ENCODE measurements around the gene GALNTL6.

The GALNTL6 gene

DNA sequence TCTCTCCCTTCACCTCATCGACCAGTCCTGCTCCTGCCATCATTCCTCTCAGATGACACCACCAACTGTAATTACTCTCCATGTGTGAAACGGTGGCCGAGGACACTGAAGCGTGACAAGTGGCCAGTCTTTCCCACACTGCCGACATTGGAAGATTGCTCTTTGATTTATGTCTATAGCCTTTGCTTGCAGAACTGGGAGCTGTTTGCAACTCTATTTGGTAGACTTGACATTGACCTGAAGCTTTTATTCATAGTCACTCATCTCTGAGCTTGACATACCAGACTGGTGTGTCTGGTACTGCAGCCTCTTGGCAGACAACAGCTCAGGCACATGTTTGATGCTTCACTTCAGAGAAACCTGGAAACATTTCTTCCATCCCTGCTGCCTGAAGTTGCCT is 1233.6 kb downstream of the GALNTL6 start:
- Histone ChIP-seq H3K4me3 (ENCODE audit: insufficient read depth, low read length, poor library complexity, severe bottlenecking) (no peak overlapping the region), H3K4me2 (ENCODE audit: low read depth, low read length, poor library complexity, severe bottlenecking) (no peak overlapping the region), H3K27me3 (ENCODE audit: low read length) (no peaks in the 10 kb centered on the region), H3K9me3 (ENCODE audit: insufficient read depth, low read length) (no peaks in the 10 kb centered on the region), H3K79me2 (ENCODE audit: insufficient read depth, low read length) (no peaks in the 10 kb centered on the region), H3K36me3 (ENCODE audit: low read length) (no peaks in the 10 kb centered on the region), H3K9ac (ENCODE audit: low read length) (no peak overlapping the region), H3K27ac (ENCODE audit: low read depth, low read length) (no peak overlapping the region), H4K20me1 (ENCODE audit: low read depth, low read length) (no peaks in the 10 kb centered on the region), H3K9me2 (replicated peaks; ENCODE audit: insufficient read depth, low read length) (no peaks in the 10 kb centered on the region), H3F3A (ENCODE audit: insufficient read depth) (no peaks in the 10 kb centered on the region), H2AFZ (ENCODE audit: low read depth, low read length, severe bottlenecking) (no peak overlapping the region)
- TF ChIP-seq, protein P1, sequence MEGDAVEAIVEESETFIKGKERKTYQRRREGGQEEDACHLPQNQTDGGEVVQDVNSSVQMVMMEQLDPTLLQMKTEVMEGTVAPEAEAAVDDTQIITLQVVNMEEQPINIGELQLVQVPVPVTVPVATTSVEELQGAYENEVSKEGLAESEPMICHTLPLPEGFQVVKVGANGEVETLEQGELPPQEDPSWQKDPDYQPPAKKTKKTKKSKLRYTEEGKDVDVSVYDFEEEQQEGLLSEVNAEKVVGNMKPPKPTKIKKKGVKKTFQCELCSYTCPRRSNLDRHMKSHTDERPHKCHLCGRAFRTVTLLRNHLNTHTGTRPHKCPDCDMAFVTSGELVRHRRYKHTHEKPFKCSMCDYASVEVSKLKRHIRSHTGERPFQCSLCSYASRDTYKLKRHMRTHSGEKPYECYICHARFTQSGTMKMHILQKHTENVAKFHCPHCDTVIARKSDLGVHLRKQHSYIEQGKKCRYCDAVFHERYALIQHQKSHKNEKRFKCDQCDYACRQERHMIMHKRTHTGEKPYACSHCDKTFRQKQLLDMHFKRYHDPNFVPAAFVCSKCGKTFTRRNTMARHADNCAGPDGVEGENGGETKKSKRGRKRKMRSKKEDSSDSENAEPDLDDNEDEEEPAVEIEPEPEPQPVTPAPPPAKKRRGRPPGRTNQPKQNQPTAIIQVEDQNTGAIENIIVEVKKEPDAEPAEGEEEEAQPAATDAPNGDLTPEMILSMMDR (IDR thresholded peaks at IDR 0.05; ENCODE audit: insufficient read depth, low read length, poor library complexity, severe bottlenecking): no peak
- no peak for TF ChIP-seq EZH2phosphoT487 (conservative IDR thresholded peaks at IDR 0.05; ENCODE audit: low read length)

DNA sequence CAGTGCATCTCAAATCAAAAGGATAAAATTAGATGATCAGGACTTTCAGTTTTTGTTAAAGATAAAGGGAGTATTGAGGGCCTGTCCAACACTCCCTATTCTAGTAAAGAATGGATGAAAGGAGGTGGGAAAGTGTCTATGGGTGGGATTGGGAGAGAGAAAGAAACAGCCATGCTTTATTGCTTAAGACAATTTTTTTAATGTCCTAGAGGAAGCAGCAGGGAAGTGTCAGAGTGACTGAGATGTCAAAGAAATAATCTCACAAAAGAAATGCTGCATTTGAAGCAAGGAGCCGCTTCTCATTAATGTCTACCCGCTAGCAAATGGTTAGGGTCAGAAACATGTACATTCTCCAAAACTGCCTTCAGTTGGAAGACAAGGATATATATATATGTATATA is 1238.0 kb downstream of the GALNTL6 start:
- Histone ChIP-seq H3K27ac (ENCODE audit: low read depth, low read length) (no peak overlapping the region), H3K4me3 (ENCODE audit: insufficient read depth, low read length, poor library complexity, severe bottlenecking) (no peak overlapping the region), H2AFZ (ENCODE audit: low read depth, low read length, severe bottlenecking) (no peak overlapping the region), H3K9ac (ENCODE audit: low read length) (no peak overlapping the region), H3K4me2 (ENCODE audit: low read depth, low read length, poor library complexity, severe bottlenecking) (no peak overlapping the region), H3F3A (ENCODE audit: insufficient read depth) (no peaks in the 10 kb centered on the region), H3K36me3 (ENCODE audit: low read length) (no peaks in the 10 kb centered on the region), H3K79me2 (ENCODE audit: insufficient read depth, low read length) (no peaks in the 10 kb centered on the region), H3K9me2 (replicated peaks; ENCODE audit: insufficient read depth, low read length) (no peaks in the 10 kb centered on the region), H3K9me3 (ENCODE audit: insufficient read depth, low read length) (no peaks in the 10 kb centered on the region), H3K27me3 (ENCODE audit: low read length) (no peaks in the 10 kb centered on the region), H4K20me1 (ENCODE audit: low read depth, low read length) (no peaks in the 10 kb centered on the region)
- TF ChIP-seq EZH2phosphoT487 (conservative IDR thresholded peaks at IDR 0.05; ENCODE audit: low read length): no peak
- TF ChIP-seq, protein P1 (IDR thresholded peaks at IDR 0.05; ENCODE audit: insufficient read depth, low read length, poor library complexity, severe bottlenecking): no peak

DNA sequence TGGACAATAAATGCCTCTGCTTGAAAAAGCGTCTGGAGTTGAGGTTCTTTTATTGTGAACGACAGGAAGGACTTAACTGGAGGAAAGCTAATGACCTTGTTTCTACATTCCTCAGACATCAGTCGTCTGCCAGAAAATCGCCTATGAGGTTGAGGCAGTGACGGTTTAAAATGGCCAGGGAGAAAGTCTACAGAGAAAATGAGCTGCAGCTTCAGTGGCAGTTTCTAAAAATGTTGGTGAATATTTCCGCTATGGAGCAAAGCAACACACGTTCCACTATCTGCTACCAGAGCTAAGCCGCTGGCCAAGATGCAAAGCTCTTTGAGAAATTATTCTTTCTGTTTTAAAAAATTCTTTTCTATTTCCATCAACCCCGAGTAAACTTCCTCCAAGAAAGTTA is 1238.5 kb downstream of the GALNTL6 start:
- H4K20me1 ChIP-seq (ENCODE audit: low read depth, low read length): no peaks in the 10 kb centered on the region
- no peaks in the 10 kb centered on the region for H3F3A ChIP-seq (ENCODE audit: insufficient read depth)
- H3K9me2 ChIP-seq (replicated peaks; ENCODE audit: insufficient read depth, low read length): no peaks in the 10 kb centered on the region
- TF ChIP-seq, protein P1 (IDR thresholded peaks at IDR 0.05; ENCODE audit: insufficient read depth, low read length, poor library complexity, severe bottlenecking): no peak
- TF ChIP-seq EZH2phosphoT487 (conservative IDR thresholded peaks at IDR 0.05; ENCODE audit: low read length): no peak
- H3K4me2 ChIP-seq (ENCODE audit: low read depth, low read length, poor library complexity, severe bottlenecking): no peak overlapping the region
- no peak overlapping the region for H3K4me3 ChIP-seq (ENCODE audit: insufficient read depth, low read length, poor library complexity, severe bottlenecking)
- no peaks in the 10 kb centered on the region for H3K9me3 ChIP-seq (ENCODE audit: insufficient read depth, low read length)
- no peaks in the 10 kb centered on the region for H3K36me3 ChIP-seq (ENCODE audit: low read length)
- H2AFZ ChIP-seq (ENCODE audit: low read depth, low read length, severe bottlenecking): no peak overlapping the region
- H3K79me2 ChIP-seq (ENCODE audit: insufficient read depth, low read length): no peaks in the 10 kb centered on the region
- no peak overlapping the region for H3K9ac ChIP-seq (ENCODE audit: low read length)
- H3K27ac ChIP-seq (ENCODE audit: low read depth, low read length): no peak overlapping the region
- no peaks in the 10 kb centered on the region for H3K27me3 ChIP-seq (ENCODE audit: low read length)
